Measurements from ENCODE around the gene TMEM54.

GRCh38 chr1:32931760-32932159 is 30.6 kb upstream of the TMEM54 start:
- TF ChIP-seq CTCF (IDR thresholded peaks at IDR 0.05) (no peak), POLR2A (IDR thresholded peaks at IDR 0.05) (no peak)
